HepG2 (cell line): ENCODE results near the gene HPD. TPM values are rescaled to one million over a fixed set of nuclear protein-coding genes. Genes with fewer than 3 reads are reported as not detected.

ENCODE experiments used
- ADNP ChIP-seq: sonication (generic); formaldehyde crosslinking; IDR thresholded peaks from 2 replicates; pipeline ENCODE4 v1.4.0; 2020; ENCODE audit warnings: missing genetic modification reagents
- CEBPG ChIP-seq: IDR thresholded peaks from 2 replicates; pipeline ENCODE4 v1.6.1; 2016
- CREM ChIP-seq, 2 experiments: sonication (generic) in 1 of 2; formaldehyde crosslinking in 1 of 2; IDR thresholded peaks; 2 replicates each; pipeline versions ENCODE4 v1.4.0 to v1.6.1; 2016 to 2020; ENCODE audit warnings: antibody characterized with exemption in 1 of 2, mild to moderate bottlenecking in 1 of 2, missing genetic modification reagents in 1 of 2
- DPF2 ChIP-seq: sonication (generic); formaldehyde crosslinking; IDR thresholded peaks from 2 replicates; pipeline ENCODE4 v1.4.0; 2020; ENCODE audit warnings: mild to moderate bottlenecking, low read depth, missing genetic modification reagents, borderline replicate concordance
- GATA4 ChIP-seq: sonication (generic); IDR thresholded peaks from 2 replicates; pipeline ENCODE4 v1.6.1; 2016; ENCODE audit warnings: antibody characterized with exemption, low read depth, borderline replicate concordance
- HNRNPLL ChIP-seq: fragments of 200-400 bp; formaldehyde crosslinking; IDR thresholded peaks from 2 replicates; pipeline ENCODE4 v1.6.1; 2017; ENCODE audit warnings: mild to moderate bottlenecking, low read depth, low read length; ENCODE audit not compliant: poor library complexity, severe bottlenecking
- PHF20 ChIP-seq: sonication (generic); formaldehyde crosslinking; IDR thresholded peaks from 2 replicates; pipeline ENCODE4 v1.5.0; 2020; ENCODE audit warnings: mild to moderate bottlenecking, missing genetic modification reagents
- POLR2AphosphoS5 ChIP-seq: IDR thresholded peaks from 2 replicates; pipeline ENCODE4 v1.6.1; 2012; ENCODE audit warnings: low read depth, low read length
- RBM39 ChIP-seq: fragments of 200-400 bp; formaldehyde crosslinking; IDR thresholded peaks from one replicate; pipeline ENCODE4 v1.6.1; 2018; ENCODE audit warnings: antibody characterized with exemption, mild to moderate bottlenecking, low read depth, low read length; ENCODE audit not compliant: poor library complexity, severe bottlenecking
- TRIM24 ChIP-seq: sonication (generic); formaldehyde crosslinking; IDR thresholded peaks from 2 replicates; pipeline ENCODE4 v1.8.0; 2022; ENCODE audit warnings: mild to moderate bottlenecking, missing genetic modification reagents
- YEATS4 ChIP-seq: sonication (generic); formaldehyde crosslinking; IDR thresholded peaks from 2 replicates; pipeline ENCODE4 v1.4.0; 2020; ENCODE audit warnings: missing genetic modification reagents, borderline replicate concordance
- ZFX ChIP-seq: sonication (generic); formaldehyde crosslinking; IDR thresholded peaks from 2 replicates; pipeline ENCODE4 v1.4.0; 2020; ENCODE audit warnings: mild to moderate bottlenecking, low read depth, missing genetic modification reagents, moderate library complexity
- ZMAT3 ChIP-seq: sonication (generic); formaldehyde crosslinking; conservative IDR thresholded peaks from 2 replicates; pipeline ENCODE4 v1.7.0; 2021; ENCODE audit warnings: missing genetic modification reagents
- ZNF121 ChIP-seq: sonication (generic); formaldehyde crosslinking; IDR thresholded peaks from 2 replicates; pipeline ENCODE4 v1.5.0; 2020; ENCODE audit warnings: mild to moderate bottlenecking, missing genetic modification reagents
- ZNF382 ChIP-seq: sonication (generic); formaldehyde crosslinking; IDR thresholded peaks from 2 replicates; pipeline ENCODE4 v1.5.0; 2020; ENCODE audit warnings: missing genetic modification reagents, mild to moderate bottlenecking, borderline replicate concordance
- polyA plus RNA-seq, 8 experiments: library from polyadenylated mRNA; depleted of rRNA in 3 of 8; stranded (reverse) in 7 of 8; unstranded in 1 of 8; fragments of >200 nt; fragmentation: Illumina TruSeq in 4 of 8; extraction: Trizol in 4 of 8; gene quantifications; 2 replicates each; pipeline versions ENCODE4 v1.2.1 to v1.2.3, GENCODE V29; 2011 to 2016; ENCODE audit warnings: low read depth in 4 of 8, missing spikeins in 1 of 8, mixed read lengths in 1 of 8; ENCODE audit not compliant: insufficient read depth in 1 of 8
- total RNA-seq, 5 experiments: library from RNA; depleted of rRNA; stranded (reverse); fragments of >200 nt; fragmentation: Illumina TruSeq; extraction: Trizol; gene quantifications; 2 replicates each; pipeline ENCODE4 v1.2.3, GENCODE V29; 2016; ENCODE audit warnings: low read depth in 1 of 5
- TF ChIP-seq, protein P1 (sequence below), 2 experiments: sonication (generic) in 1 of 2; formaldehyde crosslinking in 1 of 2; IDR thresholded peaks; 2 replicates each; pipeline versions ENCODE4 v1.6.1 to v1.9.0; 2014 to 2022; ENCODE audit warnings: antibody characterized with exemption in 1 of 2, borderline replicate concordance in 1 of 2, inconsistent platforms in 1 of 2, low read depth in 1 of 2, missing genetic modification reagents in 1 of 2
- TF ChIP-seq, protein P2 (sequence below): sonication (generic); formaldehyde crosslinking; IDR thresholded peaks from 2 replicates; pipeline ENCODE4 v1.8.0; 2022; ENCODE audit warnings: mild to moderate bottlenecking, missing genetic modification reagents
- TF ChIP-seq, protein P3 (sequence below): sonication (generic); formaldehyde crosslinking; conservative IDR thresholded peaks from 2 replicates; pipeline ENCODE4 v1.4.0; 2020; ENCODE audit warnings: missing genetic modification reagents
- TF ChIP-seq, protein P4 (sequence below): sonication (generic); formaldehyde crosslinking; IDR thresholded peaks from 2 replicates; pipeline ENCODE4 v1.4.0; 2020; ENCODE audit warnings: mild to moderate bottlenecking, missing genetic modification reagents

Gene HPD
- total and polyA plus RNA-seq, 2 of the 13 experiments (the other 11 are each of a cell fraction or from before 2014, with no cell fraction given) = 120 to 195 TPM

DNA sequence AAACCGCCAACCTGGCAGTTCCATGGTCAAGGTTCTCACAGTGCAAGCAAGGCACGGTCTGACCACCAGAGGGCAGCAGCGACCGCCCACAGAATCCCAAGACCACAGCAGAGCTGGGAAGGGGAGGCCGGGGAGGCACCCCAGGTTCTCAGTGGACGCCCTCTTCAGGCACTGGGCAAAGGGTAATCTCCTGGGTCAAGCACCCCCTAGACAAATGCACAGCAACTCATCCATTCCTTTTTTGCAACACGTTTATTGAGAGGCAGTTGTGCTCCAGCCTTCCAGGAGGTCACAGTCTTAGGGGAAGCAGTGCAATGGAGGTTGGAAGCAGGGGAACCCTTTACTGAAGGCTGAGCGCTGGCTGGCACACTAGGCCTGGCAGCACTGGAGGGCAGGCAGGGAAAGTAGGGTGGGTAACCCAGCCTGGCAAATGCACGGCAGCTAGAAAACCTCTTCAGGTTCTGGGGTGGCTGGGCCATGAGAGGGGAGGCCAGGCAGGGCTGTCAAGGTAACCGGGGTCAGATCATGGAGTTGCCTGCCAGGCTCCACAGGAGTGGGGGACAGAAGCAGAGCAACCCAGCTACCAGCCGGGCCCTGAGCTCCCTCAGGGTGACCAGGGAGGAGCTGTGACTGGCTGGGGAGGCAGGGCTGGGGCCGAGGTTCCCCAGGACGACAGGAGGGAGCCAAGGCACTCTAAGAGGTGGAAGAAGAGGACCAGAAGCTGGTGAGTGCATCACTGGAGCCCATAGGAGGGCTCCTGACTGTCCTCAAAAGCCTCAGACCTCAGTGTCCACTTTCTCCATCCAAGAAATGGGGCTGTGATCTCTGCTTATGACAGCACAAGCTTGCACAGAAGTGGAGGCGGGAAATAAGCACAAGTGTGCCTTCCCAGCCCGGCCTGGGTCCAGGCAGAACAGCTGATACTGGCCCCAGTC is 63.4 kb downstream of the HPD start (continued):
- no peak for TF ChIP-seq DPF2
- no peak for TF ChIP-seq ZFX
- TF ChIP-seq, protein P1, sequence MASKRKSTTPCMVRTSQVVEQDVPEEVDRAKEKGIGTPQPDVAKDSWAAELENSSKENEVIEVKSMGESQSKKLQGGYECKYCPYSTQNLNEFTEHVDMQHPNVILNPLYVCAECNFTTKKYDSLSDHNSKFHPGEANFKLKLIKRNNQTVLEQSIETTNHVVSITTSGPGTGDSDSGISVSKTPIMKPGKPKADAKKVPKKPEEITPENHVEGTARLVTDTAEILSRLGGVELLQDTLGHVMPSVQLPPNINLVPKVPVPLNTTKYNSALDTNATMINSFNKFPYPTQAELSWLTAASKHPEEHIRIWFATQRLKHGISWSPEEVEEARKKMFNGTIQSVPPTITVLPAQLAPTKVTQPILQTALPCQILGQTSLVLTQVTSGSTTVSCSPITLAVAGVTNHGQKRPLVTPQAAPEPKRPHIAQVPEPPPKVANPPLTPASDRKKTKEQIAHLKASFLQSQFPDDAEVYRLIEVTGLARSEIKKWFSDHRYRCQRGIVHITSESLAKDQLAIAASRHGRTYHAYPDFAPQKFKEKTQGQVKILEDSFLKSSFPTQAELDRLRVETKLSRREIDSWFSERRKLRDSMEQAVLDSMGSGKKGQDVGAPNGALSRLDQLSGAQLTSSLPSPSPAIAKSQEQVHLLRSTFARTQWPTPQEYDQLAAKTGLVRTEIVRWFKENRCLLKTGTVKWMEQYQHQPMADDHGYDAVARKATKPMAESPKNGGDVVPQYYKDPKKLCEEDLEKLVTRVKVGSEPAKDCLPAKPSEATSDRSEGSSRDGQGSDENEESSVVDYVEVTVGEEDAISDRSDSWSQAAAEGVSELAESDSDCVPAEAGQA (IDR thresholded peaks at IDR 0.05; ENCODE audit: low read depth) = no peak
- TF ChIP-seq, protein P1 (CRISPR knock-in tag; IDR thresholded peaks at IDR 0.05; ENCODE audit: borderline replicate concordance) = no peak
- TF ChIP-seq ZNF382 (CRISPR knock-in tag) = no peak
- TF ChIP-seq CEBPG (CRISPR knock-in tag) = peak; percentile 19; the same call in 1 of the 2 replicates
- TF ChIP-seq ZNF121 = no peak
- TF ChIP-seq ADNP = no peak
- TF ChIP-seq RBM39 = no peak
- TF ChIP-seq, protein P2, sequence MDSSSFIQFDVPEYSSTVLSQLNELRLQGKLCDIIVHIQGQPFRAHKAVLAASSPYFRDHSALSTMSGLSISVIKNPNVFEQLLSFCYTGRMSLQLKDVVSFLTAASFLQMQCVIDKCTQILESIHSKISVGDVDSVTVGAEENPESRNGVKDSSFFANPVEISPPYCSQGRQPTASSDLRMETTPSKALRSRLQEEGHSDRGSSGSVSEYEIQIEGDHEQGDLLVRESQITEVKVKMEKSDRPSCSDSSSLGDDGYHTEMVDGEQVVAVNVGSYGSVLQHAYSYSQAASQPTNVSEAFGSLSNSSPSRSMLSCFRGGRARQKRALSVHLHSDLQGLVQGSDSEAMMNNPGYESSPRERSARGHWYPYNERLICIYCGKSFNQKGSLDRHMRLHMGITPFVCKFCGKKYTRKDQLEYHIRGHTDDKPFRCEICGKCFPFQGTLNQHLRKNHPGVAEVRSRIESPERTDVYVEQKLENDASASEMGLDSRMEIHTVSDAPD (CRISPR knock-in tag) = no peak
- TF ChIP-seq CREM (IDR thresholded peaks at IDR 0.05) = no peak
- TF ChIP-seq CREM (CRISPR knock-in tag; IDR thresholded peaks at IDR 0.05) = no peak
- no peak for TF ChIP-seq HNRNPLL
- TF ChIP-seq YEATS4 (CRISPR knock-in tag) = no peak
- TF ChIP-seq, protein P3, sequence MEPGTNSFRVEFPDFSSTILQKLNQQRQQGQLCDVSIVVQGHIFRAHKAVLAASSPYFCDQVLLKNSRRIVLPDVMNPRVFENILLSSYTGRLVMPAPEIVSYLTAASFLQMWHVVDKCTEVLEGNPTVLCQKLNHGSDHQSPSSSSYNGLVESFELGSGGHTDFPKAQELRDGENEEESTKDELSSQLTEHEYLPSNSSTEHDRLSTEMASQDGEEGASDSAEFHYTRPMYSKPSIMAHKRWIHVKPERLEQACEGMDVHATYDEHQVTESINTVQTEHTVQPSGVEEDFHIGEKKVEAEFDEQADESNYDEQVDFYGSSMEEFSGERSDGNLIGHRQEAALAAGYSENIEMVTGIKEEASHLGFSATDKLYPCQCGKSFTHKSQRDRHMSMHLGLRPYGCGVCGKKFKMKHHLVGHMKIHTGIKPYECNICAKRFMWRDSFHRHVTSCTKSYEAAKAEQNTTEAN = no peak
- TF ChIP-seq GATA4 = no peak
- TF ChIP-seq POLR2AphosphoS5 = peak; percentile 58
- no peak for TF ChIP-seq TRIM24 (CRISPR knock-in tag)
- TF ChIP-seq, protein P4, sequence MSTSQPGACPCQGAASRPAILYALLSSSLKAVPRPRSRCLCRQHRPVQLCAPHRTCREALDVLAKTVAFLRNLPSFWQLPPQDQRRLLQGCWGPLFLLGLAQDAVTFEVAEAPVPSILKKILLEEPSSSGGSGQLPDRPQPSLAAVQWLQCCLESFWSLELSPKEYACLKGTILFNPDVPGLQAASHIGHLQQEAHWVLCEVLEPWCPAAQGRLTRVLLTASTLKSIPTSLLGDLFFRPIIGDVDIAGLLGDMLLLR = no peak
- peak; percentile 21; the same call in 1 of the 2 replicates for TF ChIP-seq ZMAT3 (CRISPR knock-in tag)
- peak; percentile 13; the same call in 1 of the 2 replicates for TF ChIP-seq PHF20 (CRISPR knock-in tag)
